ENCODE results near the gene NOC4L. TPM values are rescaled to one million over a fixed set of nuclear protein-coding genes. Genes with fewer than 3 reads are reported as not detected.
"Not testable (repeated sequence)": the region's sequence is repeated elsewhere in the genome, so short reads cannot be mapped to it uniquely, and the experiment has no call there.

Gene NOC4L
- polyA plus RNA-seq, 3 donors: 7.3 to 18.0 (median 17.9) TPM

- no peaks in the 10 kb centered on the region for H3K27me3 ChIP-seq (ENCODE audit: control insufficient read depth in 2 of 2, insufficient read depth in 2 of 2, low read length in 2 of 2)
- Mint-ChIP-seq H3K27ac (no peak overlapping the region), H3K4me1 (peaks cover 3% of the 10 kb centered on the region), H3K36me3 (peaks cover 33 to 48% of the 10 kb centered on the region in 2 donors), H3K27me3 (ENCODE audit: low read depth in 3 of 3) (no peaks in the 10 kb centered on the region), H3K4me3 (no peak overlapping the region), H3K9me3 (peaks cover 0 to 6% (median 4%) of the 10 kb centered on the region in 7 donors)
- no peak overlapping the region for H2AFZ ChIP-seq (ENCODE audit: insufficient read depth, low read depth, low read length, poor library complexity, severe bottlenecking)
- no peaks in the 10 kb centered on the region for H3K4me1 ChIP-seq (ENCODE audit: control insufficient read depth in 1 of 2, insufficient read depth in 2 of 2, low read length in 2 of 2)
- H3K9me3 ChIP-seq (replicated peaks in 1 of 2; ENCODE audit: control insufficient read depth in 1 of 2, insufficient read depth in 1 of 2, low read length in 2 of 2): no peaks in the 10 kb centered on the region
- DNase-seq: no peak
- no peak overlapping the region for H3K27ac ChIP-seq (ENCODE audit: low read depth in 1 of 2, low read length in 2 of 2)
- intact Hi-C loops (cut with micrococcal nuclease): no loop called here
- H4K20me1 ChIP-seq (ENCODE audit: insufficient read depth, low read length): no peaks in the 10 kb centered on the region
- no peak for TF ChIP-seq CTCF (IDR thresholded peaks at IDR 0.05)
- no peak overlapping the region for H3K4me2 ChIP-seq (replicated peaks; ENCODE audit: extremely low read depth, low read length, poor library complexity, severe bottlenecking)
- no peaks in the 10 kb centered on the region for H3K79me2 ChIP-seq (ENCODE audit: insufficient read depth, low read length)
- H3K36me3 ChIP-seq (replicated peaks in 1 of 2; ENCODE audit: control insufficient read depth in 1 of 2, insufficient read depth in 2 of 2, low read length in 2 of 2): peaks cover 2 to 27% of the 10 kb centered on the region in 2 donors
- no peak overlapping the region for H3K4me3 ChIP-seq (replicated peaks in 1 of 3; ENCODE audit: low read depth in 2 of 3, low read length in 3 of 3)
- H3K9ac ChIP-seq (ENCODE audit: insufficient read depth, low read length, poor library complexity, severe bottlenecking): no peak overlapping the region
- WGBS (ENCODE audit: insufficient coverage): 95% methylated on average over 10 of the region's 13 CpGs
Observed at GRCh38 chr12:132100306-132101065, 43.8 kb upstream of the NOC4L start.

GRCh38 chr12:132102297-132102696 is 42.0 kb upstream of the NOC4L start:
- Histone ChIP-seq H4K20me1 (ENCODE audit: insufficient read depth, low read length) (no peaks in the 10 kb centered on the region), H3K9me3 (replicated peaks in 1 of 2; ENCODE audit: control insufficient read depth in 1 of 2, insufficient read depth in 1 of 2, low read length in 2 of 2) (no peaks in the 10 kb centered on the region), H3K4me1 (ENCODE audit: control insufficient read depth in 1 of 2, insufficient read depth in 2 of 2, low read length in 2 of 2) (no peaks in the 10 kb centered on the region), H3K4me3 (replicated peaks in 1 of 3; ENCODE audit: low read depth in 2 of 3, low read length in 3 of 3) (no peak overlapping the region), H3K79me2 (ENCODE audit: insufficient read depth, low read length) (no peaks in the 10 kb centered on the region), H2AFZ (ENCODE audit: insufficient read depth, low read depth, low read length, poor library complexity, severe bottlenecking) (no peak overlapping the region), H3K4me2 (replicated peaks; ENCODE audit: extremely low read depth, low read length, poor library complexity, severe bottlenecking) (no peak overlapping the region), H3K9ac (ENCODE audit: insufficient read depth, low read length, poor library complexity, severe bottlenecking) (no peak overlapping the region), H3K36me3 (replicated peaks in 1 of 2; ENCODE audit: control insufficient read depth in 1 of 2, insufficient read depth in 2 of 2, low read length in 2 of 2) (peaks cover 2 to 33% of the 10 kb centered on the region in 2 donors), H3K27ac (ENCODE audit: low read depth in 1 of 2, low read length in 2 of 2) (no peak overlapping the region), H3K27me3 (ENCODE audit: control insufficient read depth in 2 of 2, insufficient read depth in 2 of 2, low read length in 2 of 2) (no peaks in the 10 kb centered on the region)
- H3K9me3 Mint-ChIP-seq: no peaks in the 10 kb centered on the region
- peaks cover 28 to 44% of the 10 kb centered on the region in 2 donors for H3K36me3 Mint-ChIP-seq
- H3K27ac Mint-ChIP-seq: peak overlapping the region in 1 of 7 donors; percentile 19
- 98% methylated on average over 5 of the region's 9 CpGs for WGBS (ENCODE audit: insufficient coverage)
- intact Hi-C loops (cut with micrococcal nuclease): no loop called here
- H3K27me3 Mint-ChIP-seq (ENCODE audit: low read depth in 3 of 3): no peaks in the 10 kb centered on the region
- no peak overlapping the region for H3K4me3 Mint-ChIP-seq
- H3K4me1 Mint-ChIP-seq: no peaks in the 10 kb centered on the region
- DNase-seq: no peak
- TF ChIP-seq CTCF (IDR thresholded peaks at IDR 0.05): no peak

- 92% methylated on average over 8 of the region's 14 CpGs for WGBS (ENCODE audit: insufficient coverage)
- H4K20me1 ChIP-seq (ENCODE audit: insufficient read depth, low read length); H3K27ac ChIP-seq (ENCODE audit: low read depth in 1 of 2, low read length in 2 of 2); H3K9me3 ChIP-seq (replicated peaks in 1 of 2; ENCODE audit: control insufficient read depth in 1 of 2, insufficient read depth in 1 of 2, low read length in 2 of 2); H3K79me2 ChIP-seq (ENCODE audit: insufficient read depth, low read length); H3K4me1 ChIP-seq (ENCODE audit: control insufficient read depth in 1 of 2, insufficient read depth in 2 of 2, low read length in 2 of 2); H3K4me2 ChIP-seq (replicated peaks; ENCODE audit: extremely low read depth, low read length, poor library complexity, severe bottlenecking); H3K9ac ChIP-seq (ENCODE audit: insufficient read depth, low read length, poor library complexity, severe bottlenecking); DNase-seq; H3K4me1 Mint-ChIP-seq; H3K27me3 Mint-ChIP-seq (ENCODE audit: low read depth in 3 of 3); H3K4me3 ChIP-seq (replicated peaks in 1 of 3; ENCODE audit: low read depth in 2 of 3, low read length in 3 of 3); H2AFZ ChIP-seq (ENCODE audit: insufficient read depth, low read depth, low read length, poor library complexity, severe bottlenecking); H3K27me3 ChIP-seq (ENCODE audit: control insufficient read depth in 2 of 2, insufficient read depth in 2 of 2, low read length in 2 of 2); intact Hi-C loops (cut with micrococcal nuclease); H3K27ac Mint-ChIP-seq; H3K9me3 Mint-ChIP-seq; H3K4me3 Mint-ChIP-seq: not testable (repeated sequence)
- peaks cover 0 to 34% of the 10 kb centered on the region in 2 donors for H3K36me3 ChIP-seq (replicated peaks in 1 of 2; ENCODE audit: control insufficient read depth in 1 of 2, insufficient read depth in 2 of 2, low read length in 2 of 2)
- peaks cover 24 to 43% of the 10 kb centered on the region in 2 donors for H3K36me3 Mint-ChIP-seq
Observed at GRCh38 chr12:132103072-132103471, 41.2 kb upstream of the NOC4L start.

Data from CD14-positive monocyte (primary cell).